Type B pancreatic cell (in vitro differentiated cells): Measurements from ENCODE around the gene HINT3. TPM values are rescaled to one million over a fixed set of nuclear protein-coding genes. Genes with fewer than 3 reads are reported as not detected.

Source experiments
- DNase-seq: peaks from one replicate; pipeline ENCODE4 v3.0.0; 2021; ENCODE audit warnings: mixed read lengths; ENCODE audit not compliant: unreplicated experiment; ENCODE audit errors: extremely low spot score
- H3K27ac Mint-ChIP-seq: 2 replicates; pipeline ENCODE4 v1.8.0; 2021; ENCODE audit warnings: mild to moderate bottlenecking, mixed read lengths
- H3K27me3 Mint-ChIP-seq: 2 replicates; pipeline ENCODE4 v1.8.0; 2021; ENCODE audit warnings: mixed read lengths
- H3K36me3 Mint-ChIP-seq: 2 replicates; pipeline ENCODE4 v1.8.0; 2021; ENCODE audit warnings: mixed read lengths
- H3K4me1 Mint-ChIP-seq: one replicate; pipeline ENCODE4 v1.8.0; 2021; ENCODE audit warnings: mixed read lengths; ENCODE audit not compliant: unreplicated experiment
- H3K4me3 Mint-ChIP-seq: 2 replicates; pipeline ENCODE4 v1.8.0; 2021; ENCODE audit warnings: mild to moderate bottlenecking, mixed read lengths
- H3K9me3 Mint-ChIP-seq: 2 replicates; pipeline ENCODE4 v1.8.0; 2021; ENCODE audit warnings: mixed read lengths
- total RNA-seq: library from RNA; stranded (reverse); gene quantifications from 2 replicates; pipeline ENCODE4 v1.2.1, GENCODE V29; 2021; ENCODE audit warnings: low replicate concordance
- TF ChIP-seq, protein P1 (sequence below): fragments of 200-600 bp; sonication (generic); conservative IDR thresholded peaks from 2 replicates; pipeline ENCODE4 v1.5.0; 2021; ENCODE audit warnings: antibody characterized with exemption, mild to moderate bottlenecking

Gene HINT3
- total RNA-seq, 1 donor from 2014 or later: 14.8 TPM

DNA sequence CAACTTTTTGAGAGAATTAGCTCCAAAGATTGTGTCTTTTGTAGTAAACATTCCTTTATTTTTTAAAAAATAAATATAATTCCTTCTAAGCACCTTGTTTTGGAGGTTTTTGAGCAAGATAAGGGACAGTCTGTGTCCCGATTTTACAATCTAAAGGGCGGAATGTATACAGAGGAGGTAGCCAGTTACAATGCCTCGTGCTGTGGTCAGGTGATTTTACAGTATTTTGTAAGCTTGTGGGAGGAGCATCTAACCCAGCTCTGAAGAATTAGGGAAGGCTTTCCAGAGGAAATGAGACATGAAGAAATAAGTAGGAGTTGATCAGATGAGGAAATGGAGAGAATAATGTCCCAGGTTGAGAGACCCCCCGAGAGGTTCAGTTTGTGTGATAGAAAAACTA is 1.3 kb downstream of the HINT3 start:
- Mint-ChIP-seq H3K27me3 (no peaks in the 10 kb centered on the region), H3K9me3 (no peaks in the 10 kb centered on the region), H3K36me3 (no peaks in the 10 kb centered on the region), H3K4me3 (no peak overlapping the region), H3K4me1 (peaks cover 2% of the 10 kb centered on the region), H3K27ac (no peak overlapping the region)
- TF ChIP-seq, protein P1, sequence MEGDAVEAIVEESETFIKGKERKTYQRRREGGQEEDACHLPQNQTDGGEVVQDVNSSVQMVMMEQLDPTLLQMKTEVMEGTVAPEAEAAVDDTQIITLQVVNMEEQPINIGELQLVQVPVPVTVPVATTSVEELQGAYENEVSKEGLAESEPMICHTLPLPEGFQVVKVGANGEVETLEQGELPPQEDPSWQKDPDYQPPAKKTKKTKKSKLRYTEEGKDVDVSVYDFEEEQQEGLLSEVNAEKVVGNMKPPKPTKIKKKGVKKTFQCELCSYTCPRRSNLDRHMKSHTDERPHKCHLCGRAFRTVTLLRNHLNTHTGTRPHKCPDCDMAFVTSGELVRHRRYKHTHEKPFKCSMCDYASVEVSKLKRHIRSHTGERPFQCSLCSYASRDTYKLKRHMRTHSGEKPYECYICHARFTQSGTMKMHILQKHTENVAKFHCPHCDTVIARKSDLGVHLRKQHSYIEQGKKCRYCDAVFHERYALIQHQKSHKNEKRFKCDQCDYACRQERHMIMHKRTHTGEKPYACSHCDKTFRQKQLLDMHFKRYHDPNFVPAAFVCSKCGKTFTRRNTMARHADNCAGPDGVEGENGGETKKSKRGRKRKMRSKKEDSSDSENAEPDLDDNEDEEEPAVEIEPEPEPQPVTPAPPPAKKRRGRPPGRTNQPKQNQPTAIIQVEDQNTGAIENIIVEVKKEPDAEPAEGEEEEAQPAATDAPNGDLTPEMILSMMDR: no peak
- no peak for DNase-seq

GRCh38 chr6:125959041-125959440 is 2.5 kb downstream of the HINT3 start:
- H3K36me3 Mint-ChIP-seq: no peaks in the 10 kb centered on the region
- peaks cover 6% of the 10 kb centered on the region for H3K4me1 Mint-ChIP-seq
- no peak overlapping the region for H3K4me3 Mint-ChIP-seq
- H3K9me3 Mint-ChIP-seq: no peaks in the 10 kb centered on the region
- TF ChIP-seq, protein P1: no peak
- no peak overlapping the region for H3K27ac Mint-ChIP-seq
- no peaks in the 10 kb centered on the region for H3K27me3 Mint-ChIP-seq
- DNase-seq: no peak

- H3K27me3 Mint-ChIP-seq: no peaks in the 10 kb centered on the region
- peaks cover 6% of the 10 kb centered on the region for H3K4me1 Mint-ChIP-seq
- DNase-seq: no peak
- no peaks in the 10 kb centered on the region for H3K9me3 Mint-ChIP-seq
- peaks cover under 1% of the 10 kb centered on the region for H3K36me3 Mint-ChIP-seq
- TF ChIP-seq, protein P1: no peak
- H3K27ac Mint-ChIP-seq: no peak overlapping the region
- H3K4me3 Mint-ChIP-seq: no peak overlapping the region
Observed at GRCh38 chr6:125961117-125961516, 4.5 kb downstream of the HINT3 start.

- DNase-seq: no peak
- TF ChIP-seq, protein P1: no peak
- H3K36me3 Mint-ChIP-seq: peaks cover 16% of the 10 kb centered on the region
- H3K9me3 Mint-ChIP-seq: no peaks in the 10 kb centered on the region
- H3K4me1 Mint-ChIP-seq: peaks cover 6% of the 10 kb centered on the region
- H3K4me3 Mint-ChIP-seq: no peak overlapping the region
- H3K27ac Mint-ChIP-seq: no peak overlapping the region
- H3K27me3 Mint-ChIP-seq: no peaks in the 10 kb centered on the region
Observed at GRCh38 chr6:125962900-125963497, 6.4 kb downstream of the HINT3 start.

DNA sequence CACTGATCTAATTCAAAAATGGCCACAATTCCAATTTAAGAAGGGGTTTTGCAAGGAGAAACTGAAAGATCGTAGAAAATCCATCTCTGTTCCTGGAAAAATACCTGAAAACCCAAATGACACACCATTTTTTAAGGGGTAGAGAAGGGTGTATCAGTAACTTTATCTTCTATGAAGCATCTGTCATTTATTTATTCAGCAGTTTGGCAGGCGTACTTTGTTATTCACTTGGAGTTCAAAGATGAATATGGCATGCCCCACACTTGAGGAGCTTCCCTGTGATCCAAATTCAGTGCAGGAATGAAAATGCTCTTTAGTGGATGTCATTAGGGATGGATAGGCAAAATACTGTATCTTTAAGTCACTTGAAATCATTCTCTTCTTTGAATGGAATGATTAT is 7.2 kb downstream of the HINT3 start:
- no peaks in the 10 kb centered on the region for H3K9me3 Mint-ChIP-seq
- peaks cover 6% of the 10 kb centered on the region for H3K4me1 Mint-ChIP-seq
- TF ChIP-seq, protein P1: no peak
- H3K27ac Mint-ChIP-seq: no peak overlapping the region
- H3K4me3 Mint-ChIP-seq: no peak overlapping the region
- no peaks in the 10 kb centered on the region for H3K27me3 Mint-ChIP-seq
- H3K36me3 Mint-ChIP-seq: peaks cover 24% of the 10 kb centered on the region
- no peak for DNase-seq

- DNase-seq: no peak
- peaks cover 6% of the 10 kb centered on the region for H3K4me1 Mint-ChIP-seq
- H3K36me3 Mint-ChIP-seq: peaks cover 34% of the 10 kb centered on the region
- H3K27me3 Mint-ChIP-seq: no peaks in the 10 kb centered on the region
- no peak overlapping the region for H3K27ac Mint-ChIP-seq
- no peak overlapping the region for H3K4me3 Mint-ChIP-seq
- TF ChIP-seq, protein P1: no peak
- no peaks in the 10 kb centered on the region for H3K9me3 Mint-ChIP-seq
Observed at GRCh38 chr6:125966569-125966968, 10.0 kb downstream of the HINT3 start.
